Hematopoietic multipotent progenitor cell treated with erythropoietin and hydrocortisone succinate and interleukin-3 and kit ligand, for 4 days (in vitro differentiated cells): ENCODE results near the gene CSNK1G3.
"Not testable (repeated sequence)": the region's sequence is repeated elsewhere in the genome, so short reads cannot be mapped to it uniquely, and the experiment has no call there.

ENCODE experiments used
- DNase-seq: peaks from one replicate; pipeline ENCODE4 v3.0.0-alpha.2; 2015

Gene CSNK1G3

GRCh38 chr5:123511648-123512605 lies at the start of gene CSNK1G3:
TSS of gene CSNK1G3 (plus strand) at chr5:123512177. CDS start at chr5:123545664, 33,487 bp downstream.
- DNase-seq = peak; percentile 98

GRCh38 chr5:123466839-123467238 lies 45.1 kb upstream of the CSNK1G3 start:
- DNase-seq = not testable (repeated sequence)

GRCh38 chr5:123471385-123471784 lies 40.6 kb upstream of the CSNK1G3 start:
- no peak for DNase-seq

- DNase-seq = no peak
These were observed 39.6 kb upstream of the CSNK1G3 start for GRCh38 chr5:123472150-123472924.

GRCh38 chr5:123474228-123474627 lies 37.7 kb upstream of the CSNK1G3 start:
- no peak for DNase-seq

GRCh38 chr5:123476731-123477130 lies 35.2 kb upstream of the CSNK1G3 start:
- no peak for DNase-seq

- no peak for DNase-seq
These were observed 33.4 kb upstream of the CSNK1G3 start for GRCh38 chr5:123478546-123478945.

- DNase-seq = no peak
These were observed 29.7 kb upstream of the CSNK1G3 start for GRCh38 chr5:123482258-123482657.

GRCh38 chr5:123483446-123484077 lies 28.4 kb upstream of the CSNK1G3 start:
- no peak for DNase-seq

- DNase-seq = no peak
These were observed 26.7 kb upstream of the CSNK1G3 start for GRCh38 chr5:123485275-123485674.

- DNase-seq = no peak
These were observed 24.9 kb upstream of the CSNK1G3 start for GRCh38 chr5:123486951-123487655.

GRCh38 chr5:123490974-123491373 lies 21.0 kb upstream of the CSNK1G3 start:
- DNase-seq = no peak

- DNase-seq = not testable (repeated sequence)
These were observed 16.8 kb upstream of the CSNK1G3 start for GRCh38 chr5:123495211-123495610.

GRCh38 chr5:123496892-123497291 lies 15.1 kb upstream of the CSNK1G3 start:
- DNase-seq = no peak

- DNase-seq = no peak
These were observed 11.5 kb upstream of the CSNK1G3 start for GRCh38 chr5:123500471-123500870.

- DNase-seq = no peak
These were observed 9.9 kb upstream of the CSNK1G3 start for GRCh38 chr5:123502120-123502519.

GRCh38 chr5:123503299-123503698 lies 8.7 kb upstream of the CSNK1G3 start:
- no peak for DNase-seq

GRCh38 chr5:123505633-123506032 lies 6.3 kb upstream of the CSNK1G3 start:
- DNase-seq = no peak

GRCh38 chr5:123508441-123508840 lies 3.5 kb upstream of the CSNK1G3 start:
- no peak for DNase-seq

GRCh38 chr5:123511290-123511647 lies 708 bp upstream of the CSNK1G3 start:
- DNase-seq = no peak

GRCh38 chr5:123512611-123513461 lies 859 bp downstream of the CSNK1G3 start:
- peak; percentile 53 for DNase-seq
